NCI-H128 (cell line): ENCODE results near the gene HIP1R.
"Not testable (repeated sequence)": the region's sequence is repeated elsewhere in the genome, so short reads cannot be mapped to it uniquely, and the experiment has no call there.

Experiments used
- DNase-seq: peaks from one replicate; lab custom pipeline; 2025; ENCODE audit not compliant: unreplicated experiment; lab: John Stamatoyannopoulos, UW

The HIP1R gene

GRCh38 chr12:122891661-122892525 is 56.6 kb downstream of the HIP1R start:
- no peak for DNase-seq

- not testable (repeated sequence) for DNase-seq
Observed at GRCh38 chr12:122892724-122893123, 57.5 kb downstream of the HIP1R start.

GRCh38 chr12:122893208-122894153 is 58.2 kb downstream of the HIP1R start:
- no peak for DNase-seq

GRCh38 chr12:122894193-122895121 is 59.2 kb downstream of the HIP1R start:
- DNase-seq = no peak

GRCh38 chr12:122895320-122895703 is 60.1 kb downstream of the HIP1R start:
- DNase-seq = no peak

GRCh38 chr12:122895704-122896636 is 60.7 kb downstream of the HIP1R start, which contains the start of gene VPS37B:
Gene VPS37B, minus strand, starts transcription at chr12:122896124. Its CDS starts 62 bp downstream, at chr12:122896062.
- DNase-seq = peak; percentile 30

GRCh38 chr12:122896662-122897061 is 61.4 kb downstream of the HIP1R start:
- no peak for DNase-seq

GRCh38 chr12:122899887-122900286 is 64.6 kb downstream of the HIP1R start:
- DNase-seq = no peak

- no peak for DNase-seq
Observed at GRCh38 chr12:122902854-122903692, 67.8 kb downstream of the HIP1R start.

GRCh38 chr12:122903693-122904034 is 68.4 kb downstream of the HIP1R start:
- DNase-seq = no peak

GRCh38 chr12:122905258-122905657 is 70.0 kb downstream of the HIP1R start:
- DNase-seq = not testable (repeated sequence)

GRCh38 chr12:122908915-122909314 is 73.7 kb downstream of the HIP1R start:
- no peak for DNase-seq

- no peak for DNase-seq
Observed at GRCh38 chr12:122909442-122910288, 74.4 kb downstream of the HIP1R start.
